CD14-positive monocyte (primary cell): ENCODE results near the gene PPT2. TPM values are rescaled to one million over a fixed set of nuclear protein-coding genes. Genes with fewer than 3 reads are reported as not detected.

ENCODE experiments used
- DNase-seq, 3 donors: peaks; one replicate each; pipeline ENCODE4 v3.0.0-alpha.2; 2011 to 2022
- H2AFZ ChIP-seq: 2 replicates; pipeline ENCODE4 v1.6.0; 2012; ENCODE audit warnings: mild to moderate bottlenecking, low read depth, low read length, inconsistent platforms; ENCODE audit not compliant: insufficient read depth, poor library complexity, severe bottlenecking
- H3K27ac ChIP-seq, 2 donors: 1 replicate in 1 of 2; 2 replicates in 1 of 2; pipeline ENCODE4 v1.5.1; 2012 to 2013; ENCODE audit warnings: low read length in 2 of 2, control low read depth in 1 of 2, inconsistent platforms in 1 of 2, low read depth in 1 of 2, mild to moderate bottlenecking in 1 of 2
- H3K27me3 ChIP-seq, 2 donors: one replicate each; pipeline versions ENCODE4 v1.6.0 to v1.6.1; 2011 to 2013; ENCODE audit warnings: low read length in 2 of 2; ENCODE audit not compliant: control insufficient read depth in 2 of 2, insufficient read depth in 2 of 2
- H3K36me3 ChIP-seq, 2 donors: replicated peaks in 1 of 2; 1 replicate in 1 of 2; 2 replicates in 1 of 2; pipeline versions ENCODE4 v1.5.1 to v1.6.1; 2012 to 2013; ENCODE audit warnings: low read length in 2 of 2, control low read depth in 1 of 2, inconsistent platforms in 1 of 2, mild to moderate bottlenecking in 1 of 2; ENCODE audit not compliant: insufficient read depth in 2 of 2, control insufficient read depth in 1 of 2
- H3K4me1 ChIP-seq, 2 donors: 1 replicate in 1 of 2; 2 replicates in 1 of 2; pipeline versions ENCODE4 v1.5.1 to v1.6.1; 2012 to 2013; ENCODE audit warnings: low read length in 2 of 2, control low read depth in 1 of 2, inconsistent platforms in 1 of 2, mild to moderate bottlenecking in 1 of 2, moderate library complexity in 1 of 2; ENCODE audit not compliant: insufficient read depth in 2 of 2, control insufficient read depth in 1 of 2
- H3K4me2 ChIP-seq: replicated peaks from 2 replicates; pipeline ENCODE3; 2012; ENCODE audit warnings: low read length, moderate library complexity, mild to moderate bottlenecking; ENCODE audit not compliant: poor library complexity, severe bottlenecking; ENCODE audit errors: extremely low read depth
- H3K4me3 ChIP-seq, 3 experiments: fragments of 200-600 bp in 1 of 3; sonication (generic) in 1 of 3; replicated peaks in 1 of 3; 1 replicate in 2 of 3; 2 replicates in 1 of 3; pipeline ENCODE4 v1.5.1; 2011 to 2013; ENCODE audit warnings: low read length in 3 of 3, mild to moderate bottlenecking in 3 of 3, control low read depth in 2 of 3, low read depth in 2 of 3, inconsistent platforms in 1 of 3, moderate library complexity in 1 of 3
- H3K79me2 ChIP-seq: 2 replicates; pipeline ENCODE4 v1.6.0; 2012; ENCODE audit warnings: mild to moderate bottlenecking, control low read depth, inconsistent platforms, low read length, moderate library complexity; ENCODE audit not compliant: insufficient read depth
- H3K9ac ChIP-seq: 2 replicates; pipeline ENCODE4 v1.6.0; 2017; ENCODE audit warnings: low read length, mild to moderate bottlenecking; ENCODE audit not compliant: insufficient read depth, poor library complexity, severe bottlenecking
- H3K9me3 ChIP-seq, 2 donors: replicated peaks in 1 of 2; 1 replicate in 1 of 2; 2 replicates in 1 of 2; pipeline versions ENCODE4 v1.5.1 to v1.6.1; 2012 to 2013; ENCODE audit warnings: low read length in 2 of 2, control low read depth in 1 of 2; ENCODE audit not compliant: control insufficient read depth in 1 of 2, insufficient read depth in 1 of 2
- H4K20me1 ChIP-seq: 2 replicates; pipeline ENCODE4 v1.6.0; 2012; ENCODE audit warnings: mild to moderate bottlenecking, low read length, control low read depth, moderate library complexity; ENCODE audit not compliant: insufficient read depth
- H3K27ac Mint-ChIP-seq, 7 donors: one replicate each; pipeline ENCODE4 v1.8.0; 2020; ENCODE audit warnings: mild to moderate bottlenecking in 7 of 7, mixed read lengths in 7 of 7, moderate library complexity in 6 of 7, inconsistent platforms in 2 of 7
- H3K27me3 Mint-ChIP-seq, 3 donors: one replicate each; pipeline ENCODE4 v1.8.0; 2021 to 2022; ENCODE audit warnings: low read depth in 3 of 3, mild to moderate bottlenecking in 3 of 3, mixed read lengths in 3 of 3, moderate library complexity in 3 of 3, inconsistent platforms in 1 of 3
- H3K36me3 Mint-ChIP-seq, 2 donors: one replicate each; pipeline ENCODE4 v1.8.0; 2020; ENCODE audit warnings: mixed read lengths in 2 of 2, inconsistent platforms in 1 of 2, mild to moderate bottlenecking in 1 of 2
- H3K4me1 Mint-ChIP-seq: one replicate; pipeline ENCODE4 v1.8.0; 2020; ENCODE audit warnings: mild to moderate bottlenecking, mixed read lengths
- H3K4me3 Mint-ChIP-seq, 2 donors: one replicate each; pipeline ENCODE4 v1.8.0; 2020; ENCODE audit warnings: mild to moderate bottlenecking in 2 of 2, mixed read lengths in 2 of 2, moderate library complexity in 1 of 2
- H3K9me3 Mint-ChIP-seq, 7 donors: one replicate each; pipeline ENCODE4 v1.8.0; 2020 to 2022; ENCODE audit warnings: mixed read lengths in 7 of 7, mild to moderate bottlenecking in 6 of 7, moderate library complexity in 6 of 7, inconsistent platforms in 2 of 7
- WGBS: methylation state at CpG from one replicate; pipeline ENCODE4 v1.1.5; 2013; ENCODE audit warnings: missing lambda C conversion rate; ENCODE audit not compliant: insufficient coverage; 5-methylcytosine and 5-hydroxymethylcytosine counted together
- intact Hi-C, 2 donors: fragments of 100-400 bp; cut with micrococcal nuclease; formaldehyde crosslinking; loops; one replicate each; pipeline versions ENCODE4 v1.15.0 to v1.15.1; 2023
- polyA plus RNA-seq, 3 donors: library from polyadenylated mRNA; depleted of rRNA in 1 of 3; unstranded in 2 of 3; stranded (reverse) in 1 of 3; fragments of 300-500 nt in 2 of 3; fragments of >200 nt in 1 of 3; fragmentation: Illumina TruSeq in 2 of 3; gene quantifications; 1 replicate in 2 of 3; 2 replicates in 1 of 3; pipeline ENCODE4 v1.2.3, GENCODE V29; 2012 to 2021
- TF ChIP-seq, protein P1 (sequence below): fragments of 200-600 bp; IDR thresholded peaks from one replicate; pipeline ENCODE4 v1.8.0; 2022; ENCODE audit warnings: antibody characterized with exemption, mild to moderate bottlenecking

The PPT2 gene
- polyA plus RNA-seq, 3 donors, result 1.4 to 4.0 (median 1.8) TPM

- H3K9me3 ChIP-seq, result peaks cover 0 to 11% of the 10 kb centered on the region in 2 donors
- Mint-ChIP-seq H3K27ac (peak overlapping the region in 1 of 7 donors; percentile 61), H3K9me3 (peaks cover 0 to 28% (median 11%) of the 10 kb centered on the region in 7 donors), H3K4me3 (peak overlapping the region; percentile 55 to 100), H3K36me3 (peaks cover 0 to 17% of the 10 kb centered on the region in 2 donors), H3K27me3 (peaks cover 51 to 72% (median 63%) of the 10 kb centered on the region in 3 donors), H3K4me1 (peaks cover 38% of the 10 kb centered on the region)
- TF ChIP-seq, protein P1, sequence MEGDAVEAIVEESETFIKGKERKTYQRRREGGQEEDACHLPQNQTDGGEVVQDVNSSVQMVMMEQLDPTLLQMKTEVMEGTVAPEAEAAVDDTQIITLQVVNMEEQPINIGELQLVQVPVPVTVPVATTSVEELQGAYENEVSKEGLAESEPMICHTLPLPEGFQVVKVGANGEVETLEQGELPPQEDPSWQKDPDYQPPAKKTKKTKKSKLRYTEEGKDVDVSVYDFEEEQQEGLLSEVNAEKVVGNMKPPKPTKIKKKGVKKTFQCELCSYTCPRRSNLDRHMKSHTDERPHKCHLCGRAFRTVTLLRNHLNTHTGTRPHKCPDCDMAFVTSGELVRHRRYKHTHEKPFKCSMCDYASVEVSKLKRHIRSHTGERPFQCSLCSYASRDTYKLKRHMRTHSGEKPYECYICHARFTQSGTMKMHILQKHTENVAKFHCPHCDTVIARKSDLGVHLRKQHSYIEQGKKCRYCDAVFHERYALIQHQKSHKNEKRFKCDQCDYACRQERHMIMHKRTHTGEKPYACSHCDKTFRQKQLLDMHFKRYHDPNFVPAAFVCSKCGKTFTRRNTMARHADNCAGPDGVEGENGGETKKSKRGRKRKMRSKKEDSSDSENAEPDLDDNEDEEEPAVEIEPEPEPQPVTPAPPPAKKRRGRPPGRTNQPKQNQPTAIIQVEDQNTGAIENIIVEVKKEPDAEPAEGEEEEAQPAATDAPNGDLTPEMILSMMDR, result no peak
- peak overlapping the region; percentile 97 for H2AFZ ChIP-seq
- no peak overlapping the region for H3K9ac ChIP-seq
- no peak overlapping the region for H3K27ac ChIP-seq
- H3K36me3 ChIP-seq, result no peaks in the 10 kb centered on the region
- WGBS, result 81% methylated on average over 16 of the region's 35 CpGs
- peak overlapping the region; percentile 100 for H3K4me2 ChIP-seq
- no peaks in the 10 kb centered on the region for H4K20me1 ChIP-seq
- H3K79me2 ChIP-seq, result no peaks in the 10 kb centered on the region
- H3K4me1 ChIP-seq, result peaks cover 32 to 34% of the 10 kb centered on the region in 2 donors
- intact Hi-C loops, result no loop called here
- peaks cover 29 to 59% of the 10 kb centered on the region in 2 donors for H3K27me3 ChIP-seq
- DNase-seq, result no peak
- H3K4me3 ChIP-seq, result no peak overlapping the region
Measured at GRCh38 chr6:32152769-32153563, 975 bp upstream of the PPT2 start.

GRCh38 chr6:32154514-32155161 lies 697 bp downstream of the PPT2 start:
- intact Hi-C loops, result loop anchor here in 1 of 2 donors (2.0 kb wide), 1 partner anchor 20 kb away; no protein-coding TSS in a partner anchor
- H3K79me2 ChIP-seq, result no peaks in the 10 kb centered on the region
- H3K4me1 Mint-ChIP-seq, result peaks cover 25% of the 10 kb centered on the region
- no peaks in the 10 kb centered on the region for H3K36me3 ChIP-seq
- peak overlapping the region; percentile 100 for H3K4me2 ChIP-seq
- H4K20me1 ChIP-seq, result no peaks in the 10 kb centered on the region
- 4% methylated on average over 29 of the region's 34 CpGs for WGBS
- H3K27me3 Mint-ChIP-seq, result peaks cover 39 to 55% (median 48%) of the 10 kb centered on the region in 3 donors
- no peak overlapping the region for H3K27ac ChIP-seq
- H3K9ac ChIP-seq, result peak overlapping the region; percentile 48
- TF ChIP-seq, protein P1, result peak; percentile 38
- peaks cover 0 to 19% (median 4%) of the 10 kb centered on the region in 7 donors for H3K9me3 Mint-ChIP-seq
- H2AFZ ChIP-seq, result peak overlapping the region; percentile 97
- H3K9me3 ChIP-seq, result peaks cover 0 to 9% of the 10 kb centered on the region in 2 donors
- DNase-seq, result peak; percentile 23 to 42 (median 30)
- H3K36me3 Mint-ChIP-seq, result peaks cover 0 to 15% of the 10 kb centered on the region in 2 donors
- H3K4me3 ChIP-seq, result peak overlapping the region; percentile 51 to 84 (median 56)
- peaks cover 24 to 43% of the 10 kb centered on the region in 2 donors for H3K27me3 ChIP-seq
- H3K27ac Mint-ChIP-seq, result peak overlapping the region in 2 of 7 donors; percentile 10 to 90
- peak overlapping the region; percentile 97 to 100 for H3K4me3 Mint-ChIP-seq
- peaks cover 19 to 21% of the 10 kb centered on the region in 2 donors for H3K4me1 ChIP-seq
